ENCODE results near the gene FTL.

Gene FTL

GRCh38 chr19:48970923-48971395 is 5.8 kb downstream of the FTL start:
- no peak overlapping the region for H3K4me3 ChIP-seq (ENCODE audit: insufficient read depth, low read depth, low read length, poor library complexity, severe bottlenecking)
- DNase-seq = peak; percentile 52 to 66 (median 56)
- H3K27ac ChIP-seq (ENCODE audit: insufficient read depth, low read length, poor library complexity, severe bottlenecking) = no peak overlapping the region
- H3K9me3 ChIP-seq (ENCODE audit: control insufficient read depth, low read length) = no peaks in the 10 kb centered on the region
- H3K27me3 ChIP-seq (replicated peaks; ENCODE audit: control insufficient read depth, insufficient read depth, low read length, poor library complexity, severe bottlenecking) = no peaks in the 10 kb centered on the region
- H3K36me3 ChIP-seq (ENCODE audit: control insufficient read depth, insufficient read depth, low read length) = peaks cover 55% of the 10 kb centered on the region
- peaks cover 8% of the 10 kb centered on the region for H3K4me1 ChIP-seq (ENCODE audit: control insufficient read depth, insufficient read depth, low read length, poor library complexity, severe bottlenecking)

GRCh38 chr19:48975947-48976847 is 11.1 kb downstream of the FTL start:
- peaks cover 16% of the 10 kb centered on the region for H3K36me3 ChIP-seq (ENCODE audit: control insufficient read depth, insufficient read depth, low read length)
- H3K4me1 ChIP-seq (ENCODE audit: control insufficient read depth, insufficient read depth, low read length, poor library complexity, severe bottlenecking) = no peaks in the 10 kb centered on the region
- H3K27me3 ChIP-seq (replicated peaks; ENCODE audit: control insufficient read depth, insufficient read depth, low read length, poor library complexity, severe bottlenecking) = no peaks in the 10 kb centered on the region
- H3K9me3 ChIP-seq (ENCODE audit: control insufficient read depth, low read length) = no peaks in the 10 kb centered on the region
- DNase-seq = no peak
- no peak overlapping the region for H3K4me3 ChIP-seq (ENCODE audit: insufficient read depth, low read depth, low read length, poor library complexity, severe bottlenecking)
- H3K27ac ChIP-seq (ENCODE audit: insufficient read depth, low read length, poor library complexity, severe bottlenecking) = no peak overlapping the region

- H3K36me3 ChIP-seq (ENCODE audit: control insufficient read depth, insufficient read depth, low read length) = peaks cover 18% of the 10 kb centered on the region
- DNase-seq = no peak
- no peaks in the 10 kb centered on the region for H3K9me3 ChIP-seq (ENCODE audit: control insufficient read depth, low read length)
Measured at GRCh38 chr19:48977061-48977460, 12.0 kb downstream of the FTL start.

GRCh38 chr19:48982280-48982679 is 17.2 kb downstream of the FTL start:
- peaks cover 11% of the 10 kb centered on the region for H3K36me3 ChIP-seq (ENCODE audit: control insufficient read depth, insufficient read depth, low read length)
- H3K9me3 ChIP-seq (ENCODE audit: control insufficient read depth, low read length) = no peaks in the 10 kb centered on the region
- DNase-seq = no peak
- H3K4me3 ChIP-seq (ENCODE audit: insufficient read depth, low read depth, low read length, poor library complexity, severe bottlenecking) = no peak overlapping the region
- no peak overlapping the region for H3K27ac ChIP-seq (ENCODE audit: insufficient read depth, low read length, poor library complexity, severe bottlenecking)
- H3K4me1 ChIP-seq (ENCODE audit: control insufficient read depth, insufficient read depth, low read length, poor library complexity, severe bottlenecking) = no peaks in the 10 kb centered on the region
- H3K27me3 ChIP-seq (replicated peaks; ENCODE audit: control insufficient read depth, insufficient read depth, low read length, poor library complexity, severe bottlenecking) = no peaks in the 10 kb centered on the region

More at GRCh38 chr19:48977061-48977460, 12.0 kb downstream of the FTL start:
- no peak overlapping the region for H3K4me3 ChIP-seq (ENCODE audit: insufficient read depth, low read depth, low read length, poor library complexity, severe bottlenecking)
- H3K27me3 ChIP-seq (replicated peaks; ENCODE audit: control insufficient read depth, insufficient read depth, low read length, poor library complexity, severe bottlenecking) = no peaks in the 10 kb centered on the region
- no peaks in the 10 kb centered on the region for H3K4me1 ChIP-seq (ENCODE audit: control insufficient read depth, insufficient read depth, low read length, poor library complexity, severe bottlenecking)
- H3K27ac ChIP-seq (ENCODE audit: insufficient read depth, low read length, poor library complexity, severe bottlenecking) = no peak overlapping the region

- Histone ChIP-seq H3K9me3 (ENCODE audit: control insufficient read depth, low read length) (no peaks in the 10 kb centered on the region), H3K36me3 (ENCODE audit: control insufficient read depth, insufficient read depth, low read length) (peaks cover 16% of the 10 kb centered on the region), H3K27ac (ENCODE audit: insufficient read depth, low read length, poor library complexity, severe bottlenecking) (no peak overlapping the region), H3K4me3 (ENCODE audit: insufficient read depth, low read depth, low read length, poor library complexity, severe bottlenecking) (no peak overlapping the region), H3K27me3 (replicated peaks; ENCODE audit: control insufficient read depth, insufficient read depth, low read length, poor library complexity, severe bottlenecking) (no peaks in the 10 kb centered on the region), H3K4me1 (ENCODE audit: control insufficient read depth, insufficient read depth, low read length, poor library complexity, severe bottlenecking) (no peaks in the 10 kb centered on the region)
- DNase-seq = no peak
Measured at GRCh38 chr19:48985711-48986110, 20.6 kb downstream of the FTL start.

- DNase-seq = no peak
- H3K4me3 ChIP-seq (ENCODE audit: insufficient read depth, low read depth, low read length, poor library complexity, severe bottlenecking) = no peak overlapping the region
- peaks cover 16% of the 10 kb centered on the region for H3K36me3 ChIP-seq (ENCODE audit: control insufficient read depth, insufficient read depth, low read length)
- no peak overlapping the region for H3K27ac ChIP-seq (ENCODE audit: insufficient read depth, low read length, poor library complexity, severe bottlenecking)
- no peaks in the 10 kb centered on the region for H3K27me3 ChIP-seq (replicated peaks; ENCODE audit: control insufficient read depth, insufficient read depth, low read length, poor library complexity, severe bottlenecking)
- H3K4me1 ChIP-seq (ENCODE audit: control insufficient read depth, insufficient read depth, low read length, poor library complexity, severe bottlenecking) = no peaks in the 10 kb centered on the region
- H3K9me3 ChIP-seq (ENCODE audit: control insufficient read depth, low read length) = no peaks in the 10 kb centered on the region
Measured at GRCh38 chr19:48986211-48986610, 21.1 kb downstream of the FTL start.

GRCh38 chr19:48987323-48987722 is 22.2 kb downstream of the FTL start:
- H3K9me3 ChIP-seq (ENCODE audit: control insufficient read depth, low read length) = no peaks in the 10 kb centered on the region
- no peak for DNase-seq
- H3K4me3 ChIP-seq (ENCODE audit: insufficient read depth, low read depth, low read length, poor library complexity, severe bottlenecking) = no peak overlapping the region
- H3K4me1 ChIP-seq (ENCODE audit: control insufficient read depth, insufficient read depth, low read length, poor library complexity, severe bottlenecking) = peaks cover 11% of the 10 kb centered on the region
- H3K27me3 ChIP-seq (replicated peaks; ENCODE audit: control insufficient read depth, insufficient read depth, low read length, poor library complexity, severe bottlenecking) = no peaks in the 10 kb centered on the region
- peaks cover 8% of the 10 kb centered on the region for H3K36me3 ChIP-seq (ENCODE audit: control insufficient read depth, insufficient read depth, low read length)
- H3K27ac ChIP-seq (ENCODE audit: insufficient read depth, low read length, poor library complexity, severe bottlenecking) = no peak overlapping the region

GRCh38 chr19:48988286-48988685 is 23.2 kb downstream of the FTL start:
- peaks cover 5% of the 10 kb centered on the region for H3K36me3 ChIP-seq (ENCODE audit: control insufficient read depth, insufficient read depth, low read length)
- no peak for DNase-seq
- H3K4me1 ChIP-seq (ENCODE audit: control insufficient read depth, insufficient read depth, low read length, poor library complexity, severe bottlenecking) = peaks cover 18% of the 10 kb centered on the region
- H3K4me3 ChIP-seq (ENCODE audit: insufficient read depth, low read depth, low read length, poor library complexity, severe bottlenecking) = no peak overlapping the region
- no peaks in the 10 kb centered on the region for H3K27me3 ChIP-seq (replicated peaks; ENCODE audit: control insufficient read depth, insufficient read depth, low read length, poor library complexity, severe bottlenecking)
- H3K27ac ChIP-seq (ENCODE audit: insufficient read depth, low read length, poor library complexity, severe bottlenecking) = no peak overlapping the region
- H3K9me3 ChIP-seq (ENCODE audit: control insufficient read depth, low read length) = no peaks in the 10 kb centered on the region

GRCh38 chr19:48988860-48989259 is 23.8 kb downstream of the FTL start:
- H3K36me3 ChIP-seq (ENCODE audit: control insufficient read depth, insufficient read depth, low read length) = peaks cover 5% of the 10 kb centered on the region

GRCh38 chr19:48989701-48990291 is 24.7 kb downstream of the FTL start:
- Histone ChIP-seq H3K27ac (ENCODE audit: insufficient read depth, low read length, poor library complexity, severe bottlenecking) (no peak overlapping the region), H3K4me1 (ENCODE audit: control insufficient read depth, insufficient read depth, low read length, poor library complexity, severe bottlenecking) (peaks cover 26% of the 10 kb centered on the region), H3K9me3 (ENCODE audit: control insufficient read depth, low read length) (no peaks in the 10 kb centered on the region), H3K36me3 (ENCODE audit: control insufficient read depth, insufficient read depth, low read length) (peaks cover 5% of the 10 kb centered on the region), H3K27me3 (replicated peaks; ENCODE audit: control insufficient read depth, insufficient read depth, low read length, poor library complexity, severe bottlenecking) (no peaks in the 10 kb centered on the region), H3K4me3 (ENCODE audit: insufficient read depth, low read depth, low read length, poor library complexity, severe bottlenecking) (no peak overlapping the region)
- DNase-seq = no peak

More at GRCh38 chr19:48988860-48989259, 23.8 kb downstream of the FTL start:
- Histone ChIP-seq H3K4me3 (ENCODE audit: insufficient read depth, low read depth, low read length, poor library complexity, severe bottlenecking) (no peak overlapping the region), H3K27me3 (replicated peaks; ENCODE audit: control insufficient read depth, insufficient read depth, low read length, poor library complexity, severe bottlenecking) (no peaks in the 10 kb centered on the region), H3K27ac (ENCODE audit: insufficient read depth, low read length, poor library complexity, severe bottlenecking) (no peak overlapping the region), H3K9me3 (ENCODE audit: control insufficient read depth, low read length) (no peaks in the 10 kb centered on the region), H3K4me1 (ENCODE audit: control insufficient read depth, insufficient read depth, low read length, poor library complexity, severe bottlenecking) (peaks cover 19% of the 10 kb centered on the region)
- no peak for DNase-seq
